Right atrium auricular region (tissue), 2 donors: Measurements from ENCODE around the gene WDR26. TPM values are rescaled to one million over a fixed set of nuclear protein-coding genes. Genes with fewer than 3 reads are reported as not detected.
A peak's percentile ranks its signal among the peaks of the same experiment; 100 is the strongest.

Source experiments
- DNase-seq: peaks from one replicate; pipeline ENCODE4 v3.0.0-alpha.2; 2019; ENCODE audit warnings: low spot score
- H3K27ac ChIP-seq, 2 donors: fragments of 200-600 bp; sonication (generic); 1 replicate in 1 of 2; 2 replicates in 1 of 2; pipeline ENCODE4 v1.5.1; 2016 to 2019
- H3K27me3 ChIP-seq, 2 donors: fragments of 200-600 bp; sonication (generic); one replicate each; pipeline versions ENCODE4 v1.5.1 to v1.6.0; 2017 to 2019
- H3K36me3 ChIP-seq: fragments of 200-600 bp; sonication (generic); one replicate; pipeline ENCODE4 v1.5.1; 2016
- H3K4me1 ChIP-seq, 2 donors: fragments of 200-600 bp; sonication (generic); one replicate each; pipeline versions ENCODE4 v1.5.1 to v1.6.0; 2017 to 2019
- H3K4me3 ChIP-seq, 2 donors: fragments of 200-600 bp; sonication (generic); 1 replicate in 1 of 2; 2 replicates in 1 of 2; pipeline ENCODE4 v1.5.1; 2017 to 2019; ENCODE audit warnings: mild to moderate bottlenecking in 1 of 2, moderate library complexity in 1 of 2
- H3K9me3 ChIP-seq, 2 donors: fragments of 200-600 bp; sonication (generic); one replicate each; pipeline ENCODE4 v1.5.1; 2019
- CTCF ChIP-seq, 2 donors: fragments of 200-600 bp; sonication (generic); IDR thresholded peaks; one replicate each; pipeline ENCODE4 v1.5.1; 2019; ENCODE audit warnings: antibody characterized with exemption in 2 of 2
- total RNA-seq, 2 donors: library from RNA; depleted of rRNA; stranded (reverse); fragments of >200 nt; gene quantifications; one replicate each; pipeline ENCODE4 v1.1.0, GENCODE V29; 2016

Gene WDR26
- total RNA-seq, 2 donors from 2014 or later = 44.6 to 54.5 TPM

DNA sequence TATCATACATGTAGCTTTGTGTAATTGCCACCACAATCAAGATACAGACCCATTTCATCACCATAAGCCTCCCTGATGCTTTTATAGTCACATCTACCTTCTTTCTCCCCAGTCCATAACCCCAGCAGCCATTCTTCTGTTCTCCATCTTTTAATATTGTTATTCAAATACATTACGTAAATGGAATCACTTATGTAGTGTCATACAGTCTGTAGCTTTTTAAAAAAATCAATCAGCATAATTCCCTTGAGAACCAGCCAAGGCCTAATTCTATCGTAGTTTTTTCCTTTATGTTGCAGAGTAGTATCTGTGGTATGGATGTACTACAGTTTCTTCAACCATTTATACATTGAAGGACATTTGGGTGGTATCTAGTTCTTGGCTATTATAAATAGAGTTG is 31.6 kb upstream of the WDR26 start:
- DNase-seq = no peak
- Histone ChIP-seq H3K27me3 (no peaks in the 10 kb centered on the region), H3K4me3 (no peak overlapping the region), H3K9me3 (no peaks in the 10 kb centered on the region), H3K27ac (no peak overlapping the region), H3K4me1 (no peaks in the 10 kb centered on the region), H3K36me3 (no peaks in the 10 kb centered on the region)
- TF ChIP-seq CTCF (IDR thresholded peaks at IDR 0.05) = no peak

DNA sequence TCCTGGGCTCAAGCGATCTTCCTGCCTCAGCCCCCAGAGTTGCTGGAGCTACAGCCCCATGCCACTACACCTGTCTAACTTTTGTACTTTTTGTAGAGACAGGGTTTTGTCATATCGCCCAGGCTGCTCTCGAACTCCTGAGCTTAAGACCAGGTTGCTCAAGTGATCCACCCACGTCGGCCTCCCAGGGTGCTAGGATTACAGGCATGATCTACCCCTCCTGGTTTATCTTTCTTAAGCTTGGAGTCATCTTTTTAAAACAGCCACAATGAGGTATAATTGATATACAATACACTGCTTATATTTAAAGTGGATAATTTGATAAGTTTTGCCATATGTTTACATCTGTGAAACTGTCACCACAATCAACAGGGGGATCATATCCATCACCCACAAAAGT is 25.4 kb upstream of the WDR26 start:
- Histone ChIP-seq H3K4me3 (no peak overlapping the region), H3K27ac (no peak overlapping the region), H3K27me3 (no peaks in the 10 kb centered on the region), H3K36me3 (no peaks in the 10 kb centered on the region), H3K9me3 (no peaks in the 10 kb centered on the region), H3K4me1 (peaks cover 0 to 26% of the 10 kb centered on the region in 2 donors)
- no peak for TF ChIP-seq CTCF (IDR thresholded peaks at IDR 0.05)
- DNase-seq = no peak

DNA sequence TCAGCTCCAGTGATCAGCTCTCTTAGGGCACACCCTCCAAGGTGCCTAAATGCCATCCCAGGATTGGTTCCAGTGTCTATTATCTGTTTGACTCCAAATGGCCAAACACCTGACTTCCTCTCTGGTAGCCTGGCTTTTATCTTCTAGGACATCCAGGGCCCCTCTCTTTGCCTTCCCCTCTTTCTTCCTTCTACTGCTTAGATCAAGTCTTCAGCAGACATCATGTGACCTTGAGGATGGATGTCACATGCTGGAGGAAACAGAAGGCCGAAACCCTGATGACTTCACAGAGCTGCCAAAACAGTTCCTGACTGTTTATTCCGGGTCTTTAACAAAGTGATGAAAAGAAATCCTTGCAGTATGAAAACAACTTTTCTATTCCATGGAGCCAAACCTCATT is 24.4 kb upstream of the WDR26 start:
- no peak for TF ChIP-seq CTCF (IDR thresholded peaks at IDR 0.05)
- Histone ChIP-seq H3K27ac (peak overlapping the region in 1 of 2 donors; percentile 23), H3K36me3 (no peaks in the 10 kb centered on the region), H3K4me3 (no peak overlapping the region), H3K4me1 (peaks cover 0 to 26% of the 10 kb centered on the region in 2 donors), H3K27me3 (no peaks in the 10 kb centered on the region), H3K9me3 (no peaks in the 10 kb centered on the region)
- no peak for DNase-seq

GRCh38 chr1:224458296-224458695 is 23.7 kb upstream of the WDR26 start:
- no peak for TF ChIP-seq CTCF (IDR thresholded peaks at IDR 0.05)
- Histone ChIP-seq H3K9me3 (no peaks in the 10 kb centered on the region), H3K4me1 (peaks cover 0 to 26% of the 10 kb centered on the region in 2 donors), H3K27ac (no peak overlapping the region), H3K4me3 (no peak overlapping the region), H3K36me3 (no peaks in the 10 kb centered on the region), H3K27me3 (no peaks in the 10 kb centered on the region)
- no peak for DNase-seq

GRCh38 chr1:224457782-224458144 is 23.2 kb upstream of the WDR26 start:
- Histone ChIP-seq H3K4me3 (no peak overlapping the region), H3K9me3 (no peaks in the 10 kb centered on the region), H3K4me1 (peaks cover 0 to 26% of the 10 kb centered on the region in 2 donors), H3K27me3 (no peaks in the 10 kb centered on the region), H3K27ac (no peak overlapping the region), H3K36me3 (no peaks in the 10 kb centered on the region)
- no peak for DNase-seq
- TF ChIP-seq CTCF (IDR thresholded peaks at IDR 0.05) = peak; percentile 4 to 29

- no peaks in the 10 kb centered on the region for H3K27me3 ChIP-seq
- TF ChIP-seq CTCF (IDR thresholded peaks at IDR 0.05) = no peak
- peak overlapping the region; percentile 76 to 78 for H3K27ac ChIP-seq
- H3K4me3 ChIP-seq = no peak overlapping the region
- H3K9me3 ChIP-seq = no peaks in the 10 kb centered on the region
- DNase-seq = no peak
- H3K36me3 ChIP-seq = no peaks in the 10 kb centered on the region
- H3K4me1 ChIP-seq = peaks cover 0 to 26% of the 10 kb centered on the region in 2 donors
Measured at GRCh38 chr1:224456637-224456953, 22.0 kb upstream of the WDR26 start.
